Spinal cord (tissue), 10 donors: ENCODE data around the gene FAM78B. TPM values are rescaled to one million over a fixed set of nuclear protein-coding genes. Genes with fewer than 3 reads are reported as not detected.
A peak's percentile ranks its signal among the peaks of the same experiment; 100 is the strongest.

Experiments used
- DNase-seq, 6 donors: peaks; one replicate each; pipeline versions ENCODE4 v3.0.0 to v3.0.0-alpha.2; 2013 to 2015; ENCODE audit warnings: low spot score in 6 of 6, low read depth in 4 of 6
- H3K27ac ChIP-seq: one replicate; pipeline ENCODE4 v1.5.1; 2013; ENCODE audit warnings: low read depth, low read length, control low read depth
- H3K27me3 ChIP-seq: one replicate; pipeline ENCODE4 v1.6.1; 2013; ENCODE audit warnings: low read length; ENCODE audit not compliant: control insufficient read depth, insufficient read depth
- H3K36me3 ChIP-seq: one replicate; pipeline ENCODE4 v1.6.1; 2013; ENCODE audit warnings: low read length; ENCODE audit not compliant: control insufficient read depth, insufficient read depth
- H3K4me1 ChIP-seq: one replicate; pipeline ENCODE4 v1.6.1; 2013; ENCODE audit warnings: low read length; ENCODE audit not compliant: control insufficient read depth, insufficient read depth
- H3K4me3 ChIP-seq: one replicate; pipeline ENCODE4 v1.5.1; 2013; ENCODE audit warnings: low read depth, low read length, control low read depth
- H3K9me3 ChIP-seq: one replicate; pipeline ENCODE4 v1.6.1; 2013; ENCODE audit warnings: low read length; ENCODE audit not compliant: control insufficient read depth, insufficient read depth
- WGBS: methylation state at CpG from one replicate; pipeline ENCODE4 v1.1.5; 2013; ENCODE audit warnings: missing lambda C conversion rate; ENCODE audit not compliant: insufficient coverage; 5-methylcytosine and 5-hydroxymethylcytosine counted together
- long read RNA-seq, 4 donors: transcript quantifications; one replicate each; lab custom pipeline, GENCODE V29; 2026
- polyA plus RNA-seq, 2 donors: library from polyadenylated mRNA; unstranded; fragments of 120-200 nt; gene quantifications; one replicate each; pipeline ENCODE4 v1.2.1, GENCODE V29; 2013; ENCODE audit not compliant: insufficient read length in 2 of 2
- total RNA-seq, 2 donors: library from RNA; depleted of rRNA in 1 of 2; stranded (reverse); fragments of 120-200 nt in 1 of 2; fragments of >200 nt in 1 of 2; gene quantifications; one replicate each; pipeline versions ENCODE4 v1.2.3 to v1.2.4, GENCODE V29; 2013 to 2014
- donor health status: healthy.

The FAM78B gene
- total RNA-seq = 1 to 10 TPM; 4.5 to 6.1 TPM
- 10 to 100 TPM; 15.3 to 19.9 TPM for polyA plus RNA-seq
- long read RNA-seq, donor 1, full-length matches to known transcripts = 4 of 4 reads
- long read RNA-seq, donor 1, partial matches to known transcripts = 0 of 4 reads
- long read RNA-seq, donor 1, other reads (novel, unspliced or antisense) = 0 of 4 reads
- long read RNA-seq, donor 2, partial matches to known transcripts = 0 of 2 reads
- long read RNA-seq, donor 2, other reads (novel, unspliced or antisense) = 0 of 2 reads
- long read RNA-seq, donor 3 = 0 reads
- long read RNA-seq, donor 4, partial matches to known transcripts = 0 of 1 reads
- long read RNA-seq, donor 4, other reads (novel, unspliced or antisense) = 0 of 1 reads

- Histone ChIP-seq H3K27me3 (no peaks in the 10 kb centered on the region), H3K9me3 (no peaks in the 10 kb centered on the region), H3K27ac (peak within 1 kb of the TSS; percentile 62), H3K36me3 (no peaks in the 10 kb centered on the region), H3K4me3 (peak within 1 kb of the TSS; percentile 67), H3K4me1 (peaks cover 29% of the 10 kb centered on the region)
- peak in 5 of 6 donors; percentile 40 to 92 (median 57) for DNase-seq
- 0% methylated on average over 52 of the region's 64 CpGs for WGBS
Observed at GRCh38 chr1:166166698-166167571, at the start of gene FAM78B. TSS of gene FAM78B (minus strand) at chr1:166167001. CDS start at chr1:166166248, 753 bp downstream.

GRCh38 chr1:166202546-166202945, 35.7 kb upstream of the FAM78B start:
- no peaks in the 10 kb centered on the region for H3K27me3 ChIP-seq
- 44% methylated on average over 2 of the region's 2 CpGs for WGBS
- H3K4me1 ChIP-seq = no peaks in the 10 kb centered on the region
- no peaks in the 10 kb centered on the region for H3K36me3 ChIP-seq
- no peak overlapping the region for H3K27ac ChIP-seq
- DNase-seq = peak in 5 of 6 donors; percentile 28 to 78 (median 38)
- H3K4me3 ChIP-seq = no peak overlapping the region
- H3K9me3 ChIP-seq = no peaks in the 10 kb centered on the region

GRCh38 chr1:166200743-166201142, 33.9 kb upstream of the FAM78B start:
- H3K27me3 ChIP-seq = no peaks in the 10 kb centered on the region
- H3K4me1 ChIP-seq = no peaks in the 10 kb centered on the region
- H3K27ac ChIP-seq = no peak overlapping the region
- no peak overlapping the region for H3K4me3 ChIP-seq
- WGBS = 85% methylated on average over 1 of the region's 2 CpGs
- H3K36me3 ChIP-seq = no peaks in the 10 kb centered on the region
- H3K9me3 ChIP-seq = no peaks in the 10 kb centered on the region
- no peak for DNase-seq

- no peaks in the 10 kb centered on the region for H3K9me3 ChIP-seq
- no peaks in the 10 kb centered on the region for H3K36me3 ChIP-seq
- no peak overlapping the region for H3K4me3 ChIP-seq
- H3K27me3 ChIP-seq = no peaks in the 10 kb centered on the region
- no peaks in the 10 kb centered on the region for H3K4me1 ChIP-seq
- H3K27ac ChIP-seq = no peak overlapping the region
- DNase-seq = no peak
- no CpG with 5 or more reads among the region's 1 CpG for WGBS
Observed at GRCh38 chr1:166197597-166197996, 30.8 kb upstream of the FAM78B start.

- no peak overlapping the region for H3K27ac ChIP-seq
- H3K27me3 ChIP-seq = no peaks in the 10 kb centered on the region
- no CpG with 5 or more reads among the region's 1 CpG for WGBS
- H3K4me3 ChIP-seq = no peak overlapping the region
- H3K9me3 ChIP-seq = no peaks in the 10 kb centered on the region
- no peak for DNase-seq
- H3K4me1 ChIP-seq = no peaks in the 10 kb centered on the region
- H3K36me3 ChIP-seq = no peaks in the 10 kb centered on the region
Observed at GRCh38 chr1:166197141-166197540, 30.3 kb upstream of the FAM78B start.

- H3K9me3 ChIP-seq = no peaks in the 10 kb centered on the region
- no peak overlapping the region for H3K27ac ChIP-seq
- no peaks in the 10 kb centered on the region for H3K4me1 ChIP-seq
- no peak overlapping the region for H3K4me3 ChIP-seq
- DNase-seq = peak in 1 of 6 donors; percentile 5
- H3K27me3 ChIP-seq = no peaks in the 10 kb centered on the region
- 92% methylated on average over 3 of the region's 5 CpGs for WGBS
- no peaks in the 10 kb centered on the region for H3K36me3 ChIP-seq
Observed at GRCh38 chr1:166193057-166193698, 26.4 kb upstream of the FAM78B start.

GRCh38 chr1:166190400-166190799, 23.6 kb upstream of the FAM78B start:
- WGBS = 82% methylated on average over 1 of the region's 4 CpGs
- no peaks in the 10 kb centered on the region for H3K4me1 ChIP-seq
- DNase-seq = no peak
- H3K9me3 ChIP-seq = no peaks in the 10 kb centered on the region
- no peak overlapping the region for H3K4me3 ChIP-seq
- no peak overlapping the region for H3K27ac ChIP-seq
- no peaks in the 10 kb centered on the region for H3K36me3 ChIP-seq
- no peaks in the 10 kb centered on the region for H3K27me3 ChIP-seq

- no peaks in the 10 kb centered on the region for H3K9me3 ChIP-seq
- H3K27me3 ChIP-seq = no peaks in the 10 kb centered on the region
- DNase-seq = no peak
- H3K27ac ChIP-seq = no peak overlapping the region
- no peaks in the 10 kb centered on the region for H3K36me3 ChIP-seq
- H3K4me3 ChIP-seq = no peak overlapping the region
- no peaks in the 10 kb centered on the region for H3K4me1 ChIP-seq
- 85% methylated on average over 2 of the region's 2 CpGs for WGBS
Observed at GRCh38 chr1:166189126-166189525, 22.3 kb upstream of the FAM78B start.

GRCh38 chr1:166185526-166185925, 18.7 kb upstream of the FAM78B start:
- Histone ChIP-seq H3K27me3 (no peaks in the 10 kb centered on the region), H3K4me3 (no peak overlapping the region), H3K36me3 (no peaks in the 10 kb centered on the region), H3K9me3 (no peaks in the 10 kb centered on the region), H3K4me1 (no peaks in the 10 kb centered on the region), H3K27ac (no peak overlapping the region)
- WGBS = 83% methylated on average over 4 of the region's 4 CpGs
- no peak for DNase-seq
